Trophoblast cell (in vitro differentiated cells and primary cell): ENCODE data around the gene ZNF536.

Experiments used
- DNase-seq, 2 donors: peaks; one replicate each; pipeline ENCODE4 v3.0.0-alpha.2; 2016
- H2AFZ ChIP-seq: 2 replicates; pipeline ENCODE4 v1.6.1; 2013; ENCODE audit warnings: low read length, moderate library complexity, mild to moderate bottlenecking; ENCODE audit not compliant: insufficient read depth, poor library complexity
- H2AK5ac ChIP-seq: 2 replicates; pipeline ENCODE4 v1.6.1; 2013; ENCODE audit warnings: mild to moderate bottlenecking, low read length
- H2BK120ac ChIP-seq: 2 replicates; pipeline ENCODE4 v1.6.1; 2013; ENCODE audit warnings: low read length, mild to moderate bottlenecking, moderate library complexity; ENCODE audit not compliant: insufficient read depth, poor library complexity
- H2BK12ac ChIP-seq: 2 replicates; pipeline ENCODE4 v1.6.1; 2013; ENCODE audit warnings: mild to moderate bottlenecking, low read length, moderate library complexity
- H2BK5ac ChIP-seq: 2 replicates; pipeline ENCODE4 v1.6.1; 2013; ENCODE audit warnings: low read length, low read depth, moderate library complexity, mild to moderate bottlenecking; ENCODE audit not compliant: poor library complexity
- H3K14ac ChIP-seq: 2 replicates; pipeline ENCODE4 v1.6.1; 2013; ENCODE audit warnings: mild to moderate bottlenecking, low read length
- H3K18ac ChIP-seq: 2 replicates; pipeline ENCODE4 v1.6.1; 2013; ENCODE audit warnings: mild to moderate bottlenecking, low read length
- H3K23ac ChIP-seq: 2 replicates; pipeline ENCODE4 v1.6.1; 2013; ENCODE audit warnings: low read length
- H3K27ac ChIP-seq: 2 replicates; pipeline ENCODE4 v1.5.1; 2013; ENCODE audit warnings: low read depth, mild to moderate bottlenecking, inconsistent platforms, low read length, moderate library complexity
- H3K27me3 ChIP-seq: 2 replicates; pipeline ENCODE4 v1.6.1; 2013; ENCODE audit warnings: inconsistent platforms, mild to moderate bottlenecking, low read length, moderate library complexity; ENCODE audit not compliant: insufficient read depth
- H3K36me3 ChIP-seq, 2 experiments: 1 replicate in 1 of 2; 2 replicates in 1 of 2; pipeline ENCODE4 v1.6.1; 2013; ENCODE audit warnings: low read length in 2 of 2, mild to moderate bottlenecking in 2 of 2, moderate library complexity in 1 of 2; ENCODE audit not compliant: insufficient read depth in 2 of 2, control insufficient read depth in 1 of 2
- H3K4ac ChIP-seq: 2 replicates; pipeline ENCODE4 v1.6.1; 2013; ENCODE audit warnings: low read depth, mild to moderate bottlenecking, low read length, moderate library complexity
- H3K4me1 ChIP-seq, 2 experiments: 1 replicate in 1 of 2; 2 replicates in 1 of 2; pipeline ENCODE4 v1.6.1; 2013; ENCODE audit warnings: low read length in 2 of 2, mild to moderate bottlenecking in 2 of 2, moderate library complexity in 1 of 2; ENCODE audit not compliant: insufficient read depth in 2 of 2, control insufficient read depth in 1 of 2
- H3K4me2 ChIP-seq: 2 replicates; pipeline ENCODE4 v1.6.1; 2013; ENCODE audit warnings: inconsistent platforms, mild to moderate bottlenecking, low read length, moderate library complexity
- H3K4me3 ChIP-seq: 2 replicates; pipeline ENCODE4 v1.5.1; 2013; ENCODE audit warnings: mild to moderate bottlenecking, low read depth, low read length, inconsistent platforms
- H3K79me1 ChIP-seq: one replicate; pipeline ENCODE4 v1.6.1; 2013; ENCODE audit warnings: low read length
- H3K79me2 ChIP-seq: 2 replicates; pipeline ENCODE4 v1.6.1; 2013; ENCODE audit warnings: low read length, mild to moderate bottlenecking; ENCODE audit not compliant: control insufficient read depth, insufficient read depth, poor library complexity
- H3K9ac ChIP-seq: 2 replicates; pipeline ENCODE4 v1.6.1; 2013; ENCODE audit warnings: mild to moderate bottlenecking, low read length
- H3K9me3 ChIP-seq: 2 replicates; pipeline ENCODE4 v1.6.1; 2013; ENCODE audit warnings: low read depth, mild to moderate bottlenecking, control low read depth, inconsistent platforms, low read length; ENCODE audit not compliant: insufficient read depth
- H4K12ac ChIP-seq: 2 replicates; pipeline ENCODE4 v1.6.1; 2013; ENCODE audit warnings: low read depth, mild to moderate bottlenecking, low read length, moderate library complexity
- H4K8ac ChIP-seq: 2 replicates; pipeline ENCODE4 v1.6.1; 2013; ENCODE audit warnings: low read depth, mild to moderate bottlenecking, low read length, moderate library complexity
- H4K91ac ChIP-seq: one replicate; pipeline ENCODE4 v1.6.1; 2013; ENCODE audit warnings: low read depth, mild to moderate bottlenecking, low read length, moderate library complexity
- WGBS: extraction: QIAGEN DNeasy Blood & Tissue Kit; methylation state at CpG from one replicate; pipeline ENCODE4 v1.1.7; 2013; ENCODE audit warnings: missing lambda C conversion rate; ENCODE audit not compliant: insufficient read length, insufficient coverage; ENCODE audit errors: extremely low coverage; 5-methylcytosine and 5-hydroxymethylcytosine counted together

The ZNF536 gene

GRCh38 chr19:30362156-30362754 is 9.9 kb upstream of the ZNF536 start:
- Histone ChIP-seq H4K8ac (no peak overlapping the region), H3K79me1 (no peaks in the 10 kb centered on the region), H4K91ac (no peak overlapping the region), H3K4me1 (no peaks in the 10 kb centered on the region), H2BK5ac (no peak overlapping the region), H2BK120ac (no peak overlapping the region), H3K23ac (no peak overlapping the region), H3K9me3 (no peaks in the 10 kb centered on the region), H3K79me2 (no peaks in the 10 kb centered on the region), H3K27ac (no peak overlapping the region), H3K27me3 (no peaks in the 10 kb centered on the region), H2AK5ac (no peak overlapping the region), H3K14ac (no peak overlapping the region), H3K18ac (no peak overlapping the region), H4K12ac (no peak overlapping the region), H3K36me3 (no peaks in the 10 kb centered on the region), H3K9ac (no peak overlapping the region), H2AFZ (no peak overlapping the region), H2BK12ac (no peak overlapping the region), H3K4me3 (no peak overlapping the region), H3K4ac (no peak overlapping the region), H3K4me2 (no peak overlapping the region)
- no CpG with 5 or more reads among the region's 6 CpGs for WGBS
- DNase-seq: no peak

GRCh38 chr19:30363073-30363472 is 9.1 kb upstream of the ZNF536 start:
- H4K91ac ChIP-seq: no peak overlapping the region
- H3K9me3 ChIP-seq: no peaks in the 10 kb centered on the region
- no peak overlapping the region for H4K8ac ChIP-seq
- DNase-seq: no peak
- H3K4me3 ChIP-seq: no peak overlapping the region
- no peaks in the 10 kb centered on the region for H3K36me3 ChIP-seq
- WGBS: no CpG with 5 or more reads among the region's 11 CpGs
- H3K79me1 ChIP-seq: no peaks in the 10 kb centered on the region
- no peak overlapping the region for H3K9ac ChIP-seq
- H2BK5ac ChIP-seq: no peak overlapping the region
- no peak overlapping the region for H3K4me2 ChIP-seq
- H3K4me1 ChIP-seq: no peaks in the 10 kb centered on the region
- no peak overlapping the region for H3K4ac ChIP-seq
- H3K14ac ChIP-seq: no peak overlapping the region
- no peaks in the 10 kb centered on the region for H3K27me3 ChIP-seq
- H2BK120ac ChIP-seq: no peak overlapping the region
- no peak overlapping the region for H3K27ac ChIP-seq
- no peak overlapping the region for H4K12ac ChIP-seq
- H2AFZ ChIP-seq: no peak overlapping the region
- no peak overlapping the region for H3K18ac ChIP-seq
- no peak overlapping the region for H3K23ac ChIP-seq
- no peak overlapping the region for H2AK5ac ChIP-seq
- no peak overlapping the region for H2BK12ac ChIP-seq
- H3K79me2 ChIP-seq: no peaks in the 10 kb centered on the region

GRCh38 chr19:30364866-30365800 is 7.1 kb upstream of the ZNF536 start:
- Histone ChIP-seq H2BK12ac (no peak overlapping the region), H3K27ac (no peak overlapping the region), H3K9me3 (no peaks in the 10 kb centered on the region), H3K27me3 (no peaks in the 10 kb centered on the region), H4K12ac (no peak overlapping the region), H3K36me3 (no peaks in the 10 kb centered on the region), H3K4ac (no peak overlapping the region), H2BK120ac (no peak overlapping the region), H3K79me2 (no peaks in the 10 kb centered on the region), H4K8ac (no peak overlapping the region), H3K18ac (no peak overlapping the region), H4K91ac (no peak overlapping the region), H2AFZ (no peak overlapping the region), H2BK5ac (no peak overlapping the region), H3K23ac (no peak overlapping the region), H3K4me2 (no peak overlapping the region), H3K79me1 (no peaks in the 10 kb centered on the region), H3K4me3 (no peak overlapping the region), H3K4me1 (no peaks in the 10 kb centered on the region), H2AK5ac (no peak overlapping the region), H3K14ac (no peak overlapping the region), H3K9ac (no peak overlapping the region)
- no peak for DNase-seq
- no CpG with 5 or more reads among the region's 10 CpGs for WGBS

GRCh38 chr19:30366282-30366681 is 5.9 kb upstream of the ZNF536 start:
- Histone ChIP-seq H3K23ac (no peak overlapping the region), H3K27me3 (no peaks in the 10 kb centered on the region), H3K4me1 (no peaks in the 10 kb centered on the region), H2BK120ac (no peak overlapping the region), H3K9ac (no peak overlapping the region), H2AK5ac (no peak overlapping the region), H2AFZ (no peak overlapping the region), H3K4me2 (no peak overlapping the region), H2BK12ac (no peak overlapping the region), H3K27ac (no peak overlapping the region), H3K79me1 (no peaks in the 10 kb centered on the region), H4K12ac (no peak overlapping the region), H4K8ac (no peak overlapping the region), H3K9me3 (no peaks in the 10 kb centered on the region), H4K91ac (no peak overlapping the region), H3K4ac (no peak overlapping the region), H3K79me2 (no peaks in the 10 kb centered on the region), H3K18ac (no peak overlapping the region), H3K4me3 (no peak overlapping the region), H3K36me3 (no peaks in the 10 kb centered on the region), H2BK5ac (no peak overlapping the region), H3K14ac (no peak overlapping the region)
- WGBS: no CpG with 5 or more reads among the region's 1 CpG
- DNase-seq: no peak
